Measurements from ENCODE around the gene WFDC11.

DNA sequence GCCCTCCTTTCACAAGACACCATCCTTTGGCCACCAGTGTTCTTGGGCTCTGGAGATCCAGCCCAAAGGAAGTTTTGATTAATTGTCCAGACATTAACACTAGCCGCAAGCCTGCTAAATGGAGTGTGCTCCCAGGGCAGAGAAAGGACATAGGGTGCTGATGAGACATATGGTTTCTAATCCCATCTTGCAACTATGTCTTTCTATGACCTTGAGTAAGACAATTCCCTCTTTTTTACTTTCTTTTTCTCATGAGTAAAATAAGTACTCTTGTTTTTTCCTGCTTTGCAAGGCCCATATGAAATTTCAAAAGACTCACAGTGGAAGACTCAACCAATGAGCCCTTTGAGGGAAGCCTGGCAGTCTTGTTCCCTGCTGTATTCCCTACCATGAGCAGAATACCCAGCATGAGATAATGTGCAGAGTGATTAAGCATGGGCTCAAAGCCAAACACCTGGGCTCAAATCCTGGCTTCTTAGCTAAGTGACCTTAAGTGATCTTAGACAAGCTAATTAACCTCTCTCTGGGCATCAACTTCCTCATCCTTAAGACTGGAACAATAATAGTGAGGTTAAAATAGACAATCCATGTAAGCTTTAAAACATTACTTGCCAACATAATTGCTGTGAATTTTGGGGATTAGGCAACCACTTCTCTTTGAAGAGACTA, 35.1 kb upstream of the WFDC11 start, which contains the start of gene WFDC10B:
- TF ChIP-seq, protein P1, sequence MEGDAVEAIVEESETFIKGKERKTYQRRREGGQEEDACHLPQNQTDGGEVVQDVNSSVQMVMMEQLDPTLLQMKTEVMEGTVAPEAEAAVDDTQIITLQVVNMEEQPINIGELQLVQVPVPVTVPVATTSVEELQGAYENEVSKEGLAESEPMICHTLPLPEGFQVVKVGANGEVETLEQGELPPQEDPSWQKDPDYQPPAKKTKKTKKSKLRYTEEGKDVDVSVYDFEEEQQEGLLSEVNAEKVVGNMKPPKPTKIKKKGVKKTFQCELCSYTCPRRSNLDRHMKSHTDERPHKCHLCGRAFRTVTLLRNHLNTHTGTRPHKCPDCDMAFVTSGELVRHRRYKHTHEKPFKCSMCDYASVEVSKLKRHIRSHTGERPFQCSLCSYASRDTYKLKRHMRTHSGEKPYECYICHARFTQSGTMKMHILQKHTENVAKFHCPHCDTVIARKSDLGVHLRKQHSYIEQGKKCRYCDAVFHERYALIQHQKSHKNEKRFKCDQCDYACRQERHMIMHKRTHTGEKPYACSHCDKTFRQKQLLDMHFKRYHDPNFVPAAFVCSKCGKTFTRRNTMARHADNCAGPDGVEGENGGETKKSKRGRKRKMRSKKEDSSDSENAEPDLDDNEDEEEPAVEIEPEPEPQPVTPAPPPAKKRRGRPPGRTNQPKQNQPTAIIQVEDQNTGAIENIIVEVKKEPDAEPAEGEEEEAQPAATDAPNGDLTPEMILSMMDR (IDR thresholded peaks at IDR 0.05) = no peak
- no peak for TF ChIP-seq POLR2A (IDR thresholded peaks at IDR 0.05)
